Stomach (tissue), 9 donors: ENCODE measurements around the gene MTF2. TPM values are rescaled to one million over a fixed set of nuclear protein-coding genes. Genes with fewer than 3 reads are reported as not detected.

Experiments
- DNase-seq, 2 donors: peaks; one replicate each; pipeline versions ENCODE4 v3.0.0 to v3.0.0-alpha.2; 2013 to 2019
- H3K27ac ChIP-seq, 5 donors: fragments of 200-600 bp in 4 of 5; sonication (generic) in 4 of 5; one replicate each; pipeline ENCODE4 v1.5.1; 2013 to 2019; ENCODE audit warnings: mild to moderate bottlenecking in 1 of 5, moderate library complexity in 1 of 5
- H3K27me3 ChIP-seq, 3 donors: fragments of 200-600 bp; sonication (generic); one replicate each; pipeline ENCODE4 v1.5.1; 2017 to 2019; ENCODE audit warnings: mixed run types in 1 of 3
- H3K36me3 ChIP-seq, 4 donors: fragments of 200-600 bp; sonication (generic); 1 replicate in 3 of 4; 2 replicates in 1 of 4; pipeline ENCODE4 v1.5.1; 2016 to 2019
- H3K4me1 ChIP-seq, 4 donors: fragments of 200-600 bp; sonication (generic); one replicate each; pipeline ENCODE4 v1.5.1; 2016 to 2019
- H3K4me3 ChIP-seq, 4 donors: fragments of 200-600 bp; sonication (generic) in 3 of 4; one replicate each; pipeline ENCODE4 v1.5.1; 2016 to 2019; ENCODE audit warnings: mild to moderate bottlenecking in 1 of 4
- H3K9me3 ChIP-seq, 4 donors: fragments of 200-600 bp; sonication (generic); one replicate each; pipeline ENCODE4 v1.5.1; 2016 to 2019
- EP300 ChIP-seq: sonication (generic); formaldehyde crosslinking; IDR thresholded peaks from one replicate; pipeline ENCODE4 v1.6.1; 2017; ENCODE audit warnings: antibody characterized with exemption
- POLR2A ChIP-seq, 4 donors: fragments of 450-650 bp; IDR thresholded peaks; one replicate each; pipeline ENCODE4 v1.6.1; 2016; ENCODE audit warnings: antibody characterized with exemption in 4 of 4, control low read depth in 2 of 4, mild to moderate bottlenecking in 1 of 4, moderate library complexity in 1 of 4
- POLR2AphosphoS5 ChIP-seq, 3 donors: sonication (generic); formaldehyde crosslinking; IDR thresholded peaks; one replicate each; pipeline ENCODE4 v1.6.1; 2016; ENCODE audit warnings: antibody characterized with exemption in 3 of 3
- WGBS, 5 donors: extraction: QIAGEN DNeasy Blood & Tissue Kit in 3 of 5; methylation state at CpG; one replicate each; pipeline versions ENCODE4 v1.1.5 to v1.1.7; 2013 to 2018; 5-methylcytosine and 5-hydroxymethylcytosine counted together
- intact Hi-C: fragments of 100-400 bp; cut with DNase I; formaldehyde crosslinking; loops from one replicate; pipeline ENCODE4 v1.15.1; 2023; ENCODE audit warnings: low total_unique reads
- polyA plus RNA-seq, 3 donors: library from polyadenylated mRNA; stranded (reverse); fragments of 200-250 nt; gene quantifications; one replicate each; pipeline ENCODE4 v1.2.3, GENCODE V29; 2013
- total RNA-seq, 5 donors: library from RNA; depleted of rRNA; stranded (reverse); fragments of >200 nt; gene quantifications; one replicate each; pipeline versions ENCODE4 v1.1.0 to v1.2.3, GENCODE V29; 2014 to 2016
- TF ChIP-seq, protein P1 (sequence below), 7 experiments: fragments of 450-650 bp in 4 of 7; fragments of 200-600 bp in 3 of 7; sonication (generic) in 3 of 7; IDR thresholded peaks; one replicate each; pipeline ENCODE4 v1.5.1; 2016 to 2019; ENCODE audit warnings: antibody characterized with exemption in 7 of 7, control low read depth in 2 of 7, mild to moderate bottlenecking in 1 of 7
- donor health status: healthy with polysubstance abuse.
- donor health status: Bipolar disorder and iron deficiency.
- donor health status: healthy.

MTF2 gene
- total and polyA plus RNA-seq, 8 donors = 2.3 to 67.6 (median 9.0) TPM

- intact Hi-C loops = no loop called here
- TF ChIP-seq POLR2A (IDR thresholded peaks at IDR 0.05) = no peak
- no peak for TF ChIP-seq POLR2AphosphoS5 (IDR thresholded peaks at IDR 0.05)
- TF ChIP-seq, protein P1, sequence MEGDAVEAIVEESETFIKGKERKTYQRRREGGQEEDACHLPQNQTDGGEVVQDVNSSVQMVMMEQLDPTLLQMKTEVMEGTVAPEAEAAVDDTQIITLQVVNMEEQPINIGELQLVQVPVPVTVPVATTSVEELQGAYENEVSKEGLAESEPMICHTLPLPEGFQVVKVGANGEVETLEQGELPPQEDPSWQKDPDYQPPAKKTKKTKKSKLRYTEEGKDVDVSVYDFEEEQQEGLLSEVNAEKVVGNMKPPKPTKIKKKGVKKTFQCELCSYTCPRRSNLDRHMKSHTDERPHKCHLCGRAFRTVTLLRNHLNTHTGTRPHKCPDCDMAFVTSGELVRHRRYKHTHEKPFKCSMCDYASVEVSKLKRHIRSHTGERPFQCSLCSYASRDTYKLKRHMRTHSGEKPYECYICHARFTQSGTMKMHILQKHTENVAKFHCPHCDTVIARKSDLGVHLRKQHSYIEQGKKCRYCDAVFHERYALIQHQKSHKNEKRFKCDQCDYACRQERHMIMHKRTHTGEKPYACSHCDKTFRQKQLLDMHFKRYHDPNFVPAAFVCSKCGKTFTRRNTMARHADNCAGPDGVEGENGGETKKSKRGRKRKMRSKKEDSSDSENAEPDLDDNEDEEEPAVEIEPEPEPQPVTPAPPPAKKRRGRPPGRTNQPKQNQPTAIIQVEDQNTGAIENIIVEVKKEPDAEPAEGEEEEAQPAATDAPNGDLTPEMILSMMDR (IDR thresholded peaks at IDR 0.05) = no peak
- no peak for TF ChIP-seq EP300
- peak in 1 of 2 donors; percentile 41 for DNase-seq
- Histone ChIP-seq H3K9me3 (no peaks in the 10 kb centered on the region), H3K27me3 (peaks cover 0 to 5% (median 0%) of the 10 kb centered on the region in 3 donors), H3K27ac (no peak overlapping the region), H3K4me1 (no peaks in the 10 kb centered on the region), H3K36me3 (no peaks in the 10 kb centered on the region), H3K4me3 (no peak overlapping the region)
- WGBS, 5 donors = 31 to 34% (median 32%) methylated on average over 4 of the region's 4 CpGs
Measured at GRCh38 chr1:93056214-93056613, 22.9 kb upstream of the MTF2 start.

GRCh38 chr1:93056649-93057048, 22.4 kb upstream of the MTF2 start:
- Histone ChIP-seq H3K4me1 (no peaks in the 10 kb centered on the region), H3K9me3 (no peaks in the 10 kb centered on the region), H3K36me3 (no peaks in the 10 kb centered on the region), H3K27ac (no peak overlapping the region), H3K4me3 (no peak overlapping the region), H3K27me3 (peaks cover 0 to 5% (median 0%) of the 10 kb centered on the region in 3 donors)
- intact Hi-C loops = no loop called here
- no peak for TF ChIP-seq POLR2A (IDR thresholded peaks at IDR 0.05)
- TF ChIP-seq, protein P1 (IDR thresholded peaks at IDR 0.05) = no peak
- no peak for TF ChIP-seq EP300
- no peak for TF ChIP-seq POLR2AphosphoS5 (IDR thresholded peaks at IDR 0.05)
- no peak for DNase-seq
- WGBS, 5 donors = 74 to 85% (median 78%) methylated on average over 2 of the region's 2 CpGs

- no peak overlapping the region for H3K27ac ChIP-seq
- intact Hi-C loops = no loop called here
- no peaks in the 10 kb centered on the region for H3K36me3 ChIP-seq
- H3K9me3 ChIP-seq = no peaks in the 10 kb centered on the region
- TF ChIP-seq, protein P1 (IDR thresholded peaks at IDR 0.05) = peak in 5 of 7 experiments; percentile 25 to 65 (median 47)
- no peak for TF ChIP-seq POLR2AphosphoS5 (IDR thresholded peaks at IDR 0.05)
- 47 to 65% (median 59%) methylated on average over 3 of the region's 3 CpGs for WGBS, 5 donors
- H3K4me1 ChIP-seq = no peaks in the 10 kb centered on the region
- H3K4me3 ChIP-seq = no peak overlapping the region
- peak; percentile 43 to 71 for DNase-seq
- H3K27me3 ChIP-seq = peaks cover 0 to 5% (median 0%) of the 10 kb centered on the region in 3 donors
Measured at GRCh38 chr1:93061895-93062792, 16.9 kb upstream of the MTF2 start.

GRCh38 chr1:93076268-93076667, 2.8 kb upstream of the MTF2 start:
- intact Hi-C loops = no loop called here
- H3K4me1 ChIP-seq = peaks cover 7 to 24% (median 16%) of the 10 kb centered on the region in 4 donors
- no peaks in the 10 kb centered on the region for H3K36me3 ChIP-seq
- peaks cover 0 to 2% (median 0%) of the 10 kb centered on the region in 4 donors for H3K9me3 ChIP-seq
- peak in 1 of 2 donors; percentile 9 for DNase-seq
- TF ChIP-seq POLR2A (IDR thresholded peaks at IDR 0.05) (no peak), POLR2AphosphoS5 (IDR thresholded peaks at IDR 0.05) (no peak), EP300 (no peak)
- TF ChIP-seq, protein P1 (IDR thresholded peaks at IDR 0.05) = no peak
- 74 to 82% (median 81%) methylated on average over 4 of the region's 4 CpGs for WGBS, 5 donors
- no peak overlapping the region for H3K27ac ChIP-seq
- no peak overlapping the region for H3K4me3 ChIP-seq
- H3K27me3 ChIP-seq = no peaks in the 10 kb centered on the region
